Dendritic cell treated with granulocyte-macrophage colony-stimulating factor and Interleukin-4, amounts not matched to agents 40 ng/mL and 50 ng/mL, for 4 days (primary cell): ENCODE data around the gene LGR6.

ENCODE experiments used
- H3K27ac Mint-ChIP-seq: one replicate; pipeline ENCODE4 v1.8.0; 2022; ENCODE audit warnings: mild to moderate bottlenecking, mixed read lengths
- H3K27me3 Mint-ChIP-seq: one replicate; pipeline ENCODE4 v1.8.0; 2022; ENCODE audit warnings: mild to moderate bottlenecking, mixed read lengths
- H3K36me3 Mint-ChIP-seq: one replicate; pipeline ENCODE4 v1.8.0; 2022; ENCODE audit warnings: low read depth, mixed read lengths
- H3K4me1 Mint-ChIP-seq: one replicate; pipeline ENCODE4 v1.8.0; 2022; ENCODE audit warnings: low read depth, mixed read lengths
- H3K4me3 Mint-ChIP-seq: one replicate; pipeline ENCODE4 v1.8.0; 2022; ENCODE audit warnings: mild to moderate bottlenecking, moderate library complexity, mixed read lengths
- H3K9me3 Mint-ChIP-seq: one replicate; pipeline ENCODE4 v1.8.0; 2022; ENCODE audit warnings: mixed read lengths
- intact Hi-C: fragments of 100-400 bp; cut with micrococcal nuclease; formaldehyde crosslinking; loops from one replicate; pipeline ENCODE4 v1.15.0; 2022

Gene LGR6

GRCh38 chr1:202362212-202362611, 168.6 kb downstream of the LGR6 start:
- no peaks in the 10 kb centered on the region for H3K4me1 Mint-ChIP-seq
- no peak overlapping the region for H3K27ac Mint-ChIP-seq
- intact Hi-C loops, result no loop called here
- no peak overlapping the region for H3K4me3 Mint-ChIP-seq
- no peaks in the 10 kb centered on the region for H3K27me3 Mint-ChIP-seq
- H3K9me3 Mint-ChIP-seq, result no peaks in the 10 kb centered on the region
- H3K36me3 Mint-ChIP-seq, result no peaks in the 10 kb centered on the region

GRCh38 chr1:202365092-202365815, 171.7 kb downstream of the LGR6 start:
- Mint-ChIP-seq H3K27ac (no peak overlapping the region), H3K36me3 (peaks cover 4% of the 10 kb centered on the region)
- intact Hi-C loops, result no loop called here

GRCh38 chr1:202367271-202367670, 173.7 kb downstream of the LGR6 start:
- Mint-ChIP-seq H3K27me3 (no peaks in the 10 kb centered on the region), H3K27ac (no peak overlapping the region), H3K9me3 (no peaks in the 10 kb centered on the region), H3K4me1 (no peaks in the 10 kb centered on the region), H3K4me3 (no peak overlapping the region), H3K36me3 (peaks cover 4% of the 10 kb centered on the region)
- intact Hi-C loops, result no loop called here

More at GRCh38 chr1:202365092-202365815, 171.7 kb downstream of the LGR6 start:
- no peak overlapping the region for H3K4me3 Mint-ChIP-seq
- H3K27me3 Mint-ChIP-seq, result no peaks in the 10 kb centered on the region
- H3K9me3 Mint-ChIP-seq, result no peaks in the 10 kb centered on the region
- no peaks in the 10 kb centered on the region for H3K4me1 Mint-ChIP-seq
